Activated effector memory CD4-positive, alpha-beta T cell treated with Interleukin-2 at 50 U/mL for 16 hours (primary cell): Measurements from ENCODE around the gene R3HDML.
A peak's percentile ranks its signal among the peaks of the same experiment; 100 is the strongest.

Experiments used
- DNase-seq: peaks from one replicate; pipeline ENCODE4 v3.0.0-alpha.2; 2020

R3HDML gene

DNA sequence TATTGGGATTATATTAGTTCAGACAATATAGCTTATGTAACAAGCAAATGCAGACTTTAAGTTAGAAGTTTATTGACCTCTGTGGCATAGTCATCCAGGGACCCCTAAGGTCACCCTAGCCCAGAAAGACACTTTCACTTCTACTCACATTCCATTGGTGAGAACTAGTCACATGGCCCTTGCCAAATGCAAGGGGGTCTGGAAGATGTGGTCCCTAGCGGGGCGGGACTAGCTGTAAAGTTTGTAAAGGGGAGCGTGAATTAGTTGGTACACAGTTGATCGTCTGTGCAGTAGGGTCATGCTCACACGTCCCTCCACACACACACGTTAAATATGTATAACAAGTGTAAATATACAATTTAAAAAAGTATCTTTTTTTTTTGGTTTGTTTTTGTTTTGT is 27.9 kb downstream of the R3HDML start:
- DNase-seq = no peak

DNA sequence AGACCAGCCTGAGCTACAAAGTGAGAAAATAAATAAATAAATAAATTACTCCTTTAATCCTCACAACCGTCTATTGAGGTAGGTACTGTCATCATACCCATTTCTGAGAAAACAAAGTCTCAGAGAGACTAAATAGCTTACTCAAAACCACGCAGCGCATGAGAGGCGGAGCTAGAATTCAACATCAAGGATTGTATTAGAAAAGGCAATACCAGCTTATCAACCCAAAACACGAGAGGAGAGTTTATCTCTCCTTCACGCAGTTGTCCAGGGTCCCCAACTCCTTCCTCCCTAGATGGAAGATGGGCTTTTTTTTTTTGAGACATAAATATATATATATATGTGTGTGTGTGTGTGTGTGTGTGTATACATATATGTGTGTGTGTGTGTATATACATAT is 30.9 kb downstream of the R3HDML start:
- no peak for DNase-seq

DNA sequence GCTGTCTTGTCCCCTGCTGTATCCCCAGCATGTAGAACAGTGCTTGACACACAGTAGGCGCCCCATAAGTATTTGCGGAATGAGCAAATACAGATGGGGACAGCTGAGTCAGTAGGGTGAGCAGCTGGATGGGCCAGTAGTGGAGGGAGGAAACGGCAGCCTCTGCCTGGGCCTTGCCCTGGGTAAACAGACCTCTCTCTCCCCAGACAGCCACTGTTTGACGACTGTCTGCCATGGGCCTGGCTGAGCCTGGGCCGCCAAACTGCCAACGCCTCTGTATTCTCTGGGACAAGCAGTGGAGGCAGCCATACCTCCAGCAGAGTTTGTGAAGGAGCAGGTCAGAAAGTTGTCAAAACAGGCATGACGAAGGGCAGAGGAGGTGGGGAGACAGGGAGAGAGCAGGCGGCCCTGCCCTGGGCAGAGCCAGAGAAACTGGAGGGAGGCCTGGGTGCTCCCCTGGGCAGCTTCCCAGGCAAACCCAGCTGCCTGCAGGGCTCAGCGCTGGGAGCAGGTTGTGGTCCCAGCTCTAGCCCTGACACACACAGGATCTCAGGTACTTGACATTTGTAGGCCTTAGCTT is 33.9 kb downstream of the R3HDML start:
- DNase-seq = no peak

DNA sequence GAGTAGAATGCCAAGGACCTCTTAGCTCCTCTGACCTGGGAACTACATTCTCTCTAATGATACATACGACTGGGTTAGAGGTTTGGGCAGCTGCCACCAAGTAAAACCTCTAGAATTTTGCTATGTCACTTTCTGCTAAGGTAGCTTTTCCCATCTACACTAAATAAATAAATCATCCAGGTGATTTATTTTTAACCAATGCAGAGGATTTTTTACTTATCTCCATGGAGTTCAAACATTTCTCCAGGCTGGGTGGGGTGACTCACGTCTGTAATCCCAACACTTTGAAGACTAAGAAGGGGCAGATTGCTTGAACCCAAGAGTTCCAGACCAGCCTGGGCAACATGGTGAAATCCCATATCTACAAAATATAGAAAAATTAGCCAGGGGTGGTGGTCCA is 45.8 kb downstream of the R3HDML start:
- DNase-seq = no peak

DNA sequence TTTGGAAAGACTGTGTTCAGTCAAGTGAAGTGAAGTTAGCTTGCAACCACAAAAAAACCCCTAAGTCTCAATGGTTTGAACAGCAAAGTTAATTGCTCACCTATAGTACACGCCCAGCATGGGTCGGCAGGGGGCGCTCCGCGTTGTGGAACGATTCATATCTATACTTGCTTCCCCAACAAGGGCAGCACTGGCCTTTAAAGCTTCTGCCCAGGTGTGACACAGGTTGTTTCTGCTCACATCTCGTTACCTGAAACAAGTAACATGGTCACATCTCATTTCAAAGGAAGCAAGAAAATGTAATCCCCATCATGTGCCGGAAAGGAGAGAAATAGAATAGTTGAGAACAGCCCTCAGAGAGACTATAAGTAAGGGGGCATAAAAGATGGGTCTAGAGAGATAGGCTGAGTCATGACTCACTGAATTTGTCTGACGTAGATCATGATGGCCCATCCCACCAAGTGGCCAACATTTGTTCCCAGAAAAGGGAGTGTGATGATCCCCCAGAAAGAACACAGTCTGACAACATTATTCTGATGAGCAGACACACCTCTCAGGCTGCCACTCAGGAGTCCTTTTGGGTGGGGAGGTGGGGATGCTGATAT is 47.7 kb downstream of the R3HDML start:
- peak; percentile 68 for DNase-seq

DNA sequence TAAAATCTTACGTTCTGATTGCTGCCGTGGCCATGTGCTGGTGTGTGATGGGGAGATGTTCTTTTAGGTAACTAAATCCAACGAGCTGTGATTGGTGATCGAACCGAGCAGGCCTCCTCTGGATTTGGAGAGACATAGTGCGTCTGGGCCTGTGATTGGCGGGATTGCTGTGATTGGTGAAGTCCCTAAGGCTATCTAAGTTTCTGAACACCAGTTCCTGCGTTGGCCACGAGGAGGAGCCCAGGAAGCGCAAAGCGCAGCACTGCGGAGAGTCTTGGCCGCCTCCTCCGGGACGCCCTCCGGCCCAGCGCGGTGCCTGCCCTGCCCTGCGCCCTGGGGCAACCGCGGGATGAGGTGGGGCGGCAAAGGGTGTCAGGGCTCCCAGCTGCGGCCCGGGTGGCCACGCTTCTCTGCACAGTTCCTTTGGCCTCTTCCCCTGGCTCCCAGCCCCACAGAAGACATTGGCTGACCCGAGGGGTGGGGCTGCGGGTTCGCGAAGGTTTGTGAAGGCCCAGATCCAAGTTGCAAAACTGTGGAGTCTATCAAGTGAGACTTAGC is 51.7 kb downstream of the R3HDML start:
- peak; percentile 35 for DNase-seq

DNA sequence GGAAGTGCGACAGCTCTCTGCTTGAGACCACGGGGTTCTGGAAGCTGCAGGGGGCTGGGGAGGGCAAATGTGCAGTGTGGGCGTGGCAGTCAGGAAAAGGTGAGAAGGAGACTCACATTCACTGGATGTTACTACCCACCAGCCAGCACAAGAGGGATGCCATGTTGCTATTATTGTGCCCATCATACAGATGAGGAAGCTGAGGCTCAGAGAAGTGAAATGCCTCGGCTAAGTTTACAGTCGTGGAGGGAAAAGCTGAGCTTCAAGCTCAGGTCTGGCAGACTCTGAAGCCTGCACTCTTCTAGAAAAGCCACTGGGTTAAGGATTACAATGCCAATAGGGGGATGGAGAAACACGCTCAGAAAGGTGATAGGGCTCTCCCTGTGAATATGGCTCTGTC is 53.0 kb downstream of the R3HDML start:
- no peak for DNase-seq

DNA sequence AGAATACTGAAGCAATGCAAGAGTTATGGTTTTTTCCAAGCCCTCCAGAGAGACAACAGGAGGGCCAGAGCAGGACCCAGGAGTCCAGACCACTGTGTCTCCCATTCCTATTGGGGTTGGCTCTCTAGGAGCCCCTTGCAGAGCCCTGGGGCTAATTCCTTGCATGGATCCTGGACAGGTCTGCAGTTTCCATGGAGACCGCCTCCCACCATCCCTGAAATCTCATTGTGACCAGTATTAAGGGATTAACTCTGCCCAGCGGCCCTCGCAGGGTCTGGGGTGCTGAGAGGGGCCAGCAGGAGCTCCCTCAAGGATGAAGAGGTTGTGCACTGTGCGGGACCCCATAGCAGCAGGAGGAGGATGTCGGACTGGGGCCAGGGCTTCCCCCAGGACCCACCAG is 53.4 kb downstream of the R3HDML start:
- DNase-seq = no peak

DNA sequence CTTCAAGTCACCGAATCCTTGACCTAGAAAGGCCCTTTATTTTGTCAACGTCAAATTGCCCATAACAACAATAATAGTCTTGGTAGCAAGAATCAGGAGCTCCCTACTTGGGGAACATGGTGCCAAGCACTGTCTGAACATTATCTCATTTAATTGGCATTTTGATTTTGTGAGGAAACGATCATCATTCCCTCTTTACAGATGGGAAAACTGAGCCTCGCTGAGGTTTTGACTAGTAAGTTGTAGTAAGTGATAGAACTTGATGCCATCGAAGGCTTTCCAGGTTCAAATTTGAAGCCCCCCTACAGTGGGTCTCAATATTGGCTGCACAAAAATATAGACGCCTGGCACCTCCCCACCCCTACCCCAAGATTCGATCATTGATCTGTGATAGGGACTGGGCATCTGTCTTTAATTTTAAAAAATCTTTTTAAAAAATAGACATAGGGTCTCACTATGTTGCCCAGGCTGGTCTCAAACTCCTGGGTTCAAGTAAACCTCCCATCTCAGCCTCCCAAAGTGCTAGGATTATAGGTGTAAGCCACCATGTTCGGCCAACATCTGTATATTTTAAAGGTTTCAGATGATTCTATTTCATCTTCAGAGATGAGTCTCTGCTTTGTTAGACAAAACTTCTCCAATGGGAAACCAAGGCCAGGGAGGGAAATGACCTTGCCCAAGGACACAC is 55.4 kb downstream of the R3HDML start:
- no peak for DNase-seq

DNA sequence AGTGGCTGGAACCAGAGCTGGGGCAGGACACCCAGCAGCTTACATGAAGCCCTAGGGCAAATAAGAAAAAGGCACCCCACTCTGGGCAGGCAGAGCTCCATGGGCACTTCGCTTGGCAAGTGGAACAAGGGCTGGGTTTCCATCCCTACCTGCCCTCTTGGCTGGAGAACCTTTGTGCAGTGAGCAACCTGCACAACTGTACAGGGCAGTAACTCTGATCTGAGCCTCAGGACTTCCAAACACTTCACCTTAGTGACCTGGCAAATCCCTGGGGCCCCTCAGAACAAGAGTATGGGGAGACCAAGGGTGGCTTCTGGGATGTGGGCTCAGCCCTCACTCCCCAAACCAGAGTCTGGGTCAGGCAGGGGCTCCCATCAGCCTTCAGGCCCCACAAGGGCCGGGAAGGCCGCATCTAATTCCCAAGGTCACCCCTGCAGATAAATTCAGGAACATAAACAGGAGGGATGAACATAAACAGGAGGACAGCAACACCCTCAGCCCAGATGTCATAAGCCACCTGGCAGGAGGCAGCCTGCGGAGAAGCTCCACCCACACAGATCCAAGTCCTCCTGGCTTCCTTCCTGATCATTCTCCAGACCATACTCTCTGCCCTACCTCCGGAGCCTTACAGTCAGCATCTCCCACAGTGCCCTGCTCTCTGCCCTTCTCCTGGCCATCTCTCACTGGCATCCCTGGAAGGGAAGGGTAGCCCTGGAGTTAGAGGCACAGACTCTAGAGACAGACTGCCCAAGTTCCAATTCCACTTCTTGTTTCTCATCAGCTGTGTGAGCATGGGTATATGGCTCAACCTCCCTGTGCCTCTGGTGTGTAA is 56.1 kb downstream of the R3HDML start:
- no peak for DNase-seq

DNA sequence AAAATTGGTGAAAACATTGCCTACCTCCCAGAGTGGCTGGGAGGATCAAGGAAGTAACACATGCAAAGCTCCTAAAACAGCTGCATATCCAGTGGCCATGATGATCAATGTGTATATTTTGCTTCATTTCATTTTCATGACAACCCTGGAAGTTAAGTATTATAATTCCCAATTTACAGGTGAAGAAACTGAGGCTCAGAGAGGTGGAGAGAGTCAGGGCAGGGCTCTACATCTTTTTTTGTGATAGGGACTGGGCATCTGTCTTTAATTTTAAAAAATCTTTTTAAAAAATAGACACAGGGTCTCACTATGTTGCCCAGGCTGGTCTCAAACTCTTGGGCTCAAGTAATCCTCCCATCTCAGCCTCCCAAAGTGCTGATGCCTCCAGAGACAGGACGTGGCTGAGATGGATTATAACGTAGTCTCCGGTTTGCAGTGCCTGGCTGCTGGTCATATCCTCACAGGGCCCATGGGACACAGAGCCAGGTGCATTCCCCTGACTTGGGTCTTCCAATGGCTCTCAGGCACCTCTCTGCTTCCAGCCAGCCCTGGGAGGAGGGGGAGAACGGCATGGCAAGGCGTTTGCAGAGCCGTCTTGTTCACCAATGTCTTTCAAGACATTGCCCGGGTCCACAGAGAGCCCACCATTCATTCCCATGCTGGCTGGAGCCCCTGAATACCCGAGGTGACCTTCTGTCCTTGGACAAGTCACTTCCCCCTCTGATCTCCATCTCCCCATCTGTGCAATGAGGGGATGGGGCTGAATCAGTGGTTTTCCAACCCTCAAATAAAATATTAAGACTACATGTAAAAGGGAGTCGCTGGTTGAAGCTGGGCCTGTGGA is 57.0 kb downstream of the R3HDML start:
- DNase-seq = no peak

DNA sequence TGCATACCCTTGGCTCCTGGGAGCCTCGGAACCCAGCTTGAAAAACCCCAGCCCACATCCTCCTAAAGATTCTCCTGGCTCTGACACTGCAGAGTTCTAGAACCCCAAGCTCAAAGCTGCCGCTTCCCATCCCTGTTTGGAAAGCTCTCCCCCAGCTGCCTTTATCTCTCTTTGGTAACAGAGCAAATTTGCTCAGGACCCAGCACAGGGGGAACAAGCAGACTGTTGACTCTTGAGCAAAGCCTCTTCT is 57.5 kb downstream of the R3HDML start:
- DNase-seq = no peak

DNA sequence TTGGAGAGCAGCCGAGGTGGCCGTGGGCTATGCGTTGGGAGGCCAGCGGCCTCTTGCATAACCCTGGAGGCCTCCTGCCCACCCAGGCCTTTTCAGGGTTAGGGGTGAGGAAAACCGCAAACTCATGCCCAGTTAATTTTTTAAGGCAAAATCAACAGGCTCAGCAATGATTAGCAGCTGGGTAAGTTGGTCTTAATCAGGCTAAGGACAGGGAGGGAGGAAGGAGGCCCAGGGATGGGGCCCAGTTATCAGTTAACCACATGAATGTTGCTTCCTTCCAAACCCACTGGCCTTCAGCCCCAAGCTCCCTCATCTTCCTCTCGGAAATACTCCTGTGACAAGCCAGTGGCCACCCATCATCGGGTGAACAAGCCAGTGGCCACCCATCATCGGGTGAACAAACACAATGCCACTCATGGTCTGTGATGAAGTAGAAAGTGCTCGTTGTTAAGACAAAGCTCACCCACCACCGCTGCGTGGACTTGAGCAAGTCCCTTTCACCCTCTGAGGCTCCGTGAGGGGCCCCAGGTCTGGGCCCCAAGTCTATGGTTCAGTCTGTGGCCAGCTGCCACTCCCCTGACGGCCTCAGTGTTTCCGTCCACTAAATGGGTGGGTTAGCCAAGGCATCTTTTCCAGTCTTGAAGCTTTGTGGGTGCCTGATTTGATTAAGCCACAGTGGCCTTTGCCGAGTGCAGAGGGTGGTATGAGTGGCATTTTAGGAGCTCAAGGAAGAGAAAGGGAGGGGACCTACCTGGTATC is 58.0 kb downstream of the R3HDML start:
- DNase-seq = no peak

DNA sequence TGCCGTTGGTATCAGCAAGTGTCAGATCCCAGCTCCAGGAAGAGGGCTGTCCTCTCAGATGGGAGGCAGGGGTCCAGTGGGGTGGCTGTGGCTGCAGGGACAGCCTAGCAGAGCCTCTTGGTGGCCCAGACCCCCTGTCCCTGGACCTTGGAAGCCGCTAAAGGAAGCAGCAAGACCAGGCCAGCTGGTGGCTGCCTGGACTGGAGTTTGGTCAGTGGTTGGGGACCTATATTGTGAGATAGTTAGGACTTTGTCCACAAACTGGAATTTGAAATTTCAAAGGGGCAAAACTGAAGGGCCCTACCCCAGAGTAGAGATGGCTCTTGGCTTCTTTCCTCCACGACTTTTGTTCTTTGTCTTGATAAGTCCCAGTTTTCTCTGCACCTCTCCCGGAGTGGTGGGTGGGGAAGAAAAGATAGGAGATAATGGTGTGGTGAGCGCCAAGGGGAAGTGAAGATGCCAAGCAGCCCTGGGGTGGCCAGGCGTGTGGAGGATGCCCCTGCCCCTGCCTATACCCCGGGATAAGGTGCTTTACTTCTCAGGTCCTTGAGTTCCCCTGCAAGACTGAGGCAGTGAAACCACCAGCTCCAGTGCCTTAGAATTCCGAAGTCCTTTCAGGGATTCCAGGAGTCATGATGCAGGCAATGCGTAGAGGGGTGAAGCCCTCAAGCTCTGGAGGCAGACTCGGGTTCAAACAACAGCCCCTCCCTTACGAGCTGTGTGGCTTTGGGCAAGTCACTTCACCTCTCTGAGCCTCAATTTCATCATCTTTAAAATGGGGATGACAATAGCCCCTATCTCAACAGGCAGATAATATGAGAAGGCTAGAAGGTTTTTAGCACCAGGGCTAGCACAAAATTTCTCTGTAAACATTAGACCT is 58.9 kb downstream of the R3HDML start:
- no peak for DNase-seq

DNA sequence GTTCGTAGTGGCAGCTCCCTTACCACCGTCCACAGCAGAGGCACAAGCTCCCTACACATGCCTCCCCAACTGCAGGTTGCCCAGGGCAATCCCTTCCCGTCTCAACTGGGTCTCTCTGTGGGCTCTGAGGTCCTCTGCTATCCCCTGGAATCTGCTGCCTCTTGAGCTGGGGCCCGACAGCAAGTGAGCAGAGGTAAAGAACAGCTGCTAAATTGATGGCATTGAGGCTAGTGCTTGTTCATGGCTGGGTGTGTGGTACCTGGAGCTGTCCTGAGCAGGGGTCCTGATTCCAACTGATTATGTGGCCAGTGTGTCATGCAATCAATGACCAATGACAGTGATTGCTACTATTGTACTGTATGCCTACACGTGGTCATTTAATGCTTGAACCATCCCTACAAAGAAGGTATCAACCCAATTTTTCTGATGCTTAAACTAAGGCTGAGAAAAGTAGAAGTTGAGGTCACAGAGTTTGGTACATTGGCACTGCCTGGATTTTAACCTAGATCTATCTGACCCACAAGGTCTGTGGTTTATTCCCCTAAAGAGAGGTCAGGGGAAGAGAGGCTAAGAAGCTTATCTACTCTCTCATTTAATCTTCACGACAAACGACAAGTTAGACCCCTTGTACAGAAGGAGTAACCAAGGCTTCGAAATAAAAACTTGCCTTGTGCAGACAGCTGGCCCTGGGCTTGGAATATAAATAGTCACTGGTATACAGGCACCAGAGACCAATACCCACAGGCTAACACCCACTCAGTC is 59.7 kb downstream of the R3HDML start:
- DNase-seq = no peak

DNA sequence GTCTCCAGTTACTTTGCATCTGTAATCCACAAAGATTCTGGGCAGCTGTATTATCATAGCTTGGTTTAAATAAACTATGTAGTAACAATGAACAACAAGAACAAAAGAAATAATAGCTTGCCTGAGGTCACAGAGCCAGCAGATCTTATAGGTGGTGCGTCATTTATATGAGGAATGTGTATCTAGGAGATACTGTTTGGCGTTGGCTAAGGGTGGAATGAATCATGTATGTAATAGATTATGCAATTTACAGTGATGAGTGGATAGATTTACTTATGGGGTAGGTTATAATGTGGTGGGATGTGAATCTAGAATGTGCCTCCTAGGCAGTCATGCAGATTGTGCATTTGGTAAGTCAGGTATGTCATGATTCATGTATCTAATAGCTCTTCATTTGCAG is 61.5 kb downstream of the R3HDML start:
- no peak for DNase-seq

DNA sequence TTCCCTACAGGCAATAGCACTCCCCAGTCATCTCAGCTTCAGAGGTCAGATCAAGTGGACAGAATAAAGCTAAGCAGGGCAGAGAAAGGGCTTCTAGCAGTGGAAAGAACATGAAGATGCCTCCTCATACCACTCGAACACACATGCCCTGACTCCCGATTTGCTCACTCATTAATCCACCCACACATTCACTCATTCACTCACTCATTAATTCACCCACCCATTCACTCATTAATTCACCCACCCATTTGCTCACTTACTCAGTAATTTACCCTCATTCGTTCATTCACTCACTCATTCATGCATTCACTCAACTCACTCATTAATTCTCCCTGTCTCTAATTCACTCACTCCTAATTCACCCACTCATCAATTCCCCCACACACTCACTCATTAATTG is 62.6 kb downstream of the R3HDML start:
- no peak for DNase-seq

DNA sequence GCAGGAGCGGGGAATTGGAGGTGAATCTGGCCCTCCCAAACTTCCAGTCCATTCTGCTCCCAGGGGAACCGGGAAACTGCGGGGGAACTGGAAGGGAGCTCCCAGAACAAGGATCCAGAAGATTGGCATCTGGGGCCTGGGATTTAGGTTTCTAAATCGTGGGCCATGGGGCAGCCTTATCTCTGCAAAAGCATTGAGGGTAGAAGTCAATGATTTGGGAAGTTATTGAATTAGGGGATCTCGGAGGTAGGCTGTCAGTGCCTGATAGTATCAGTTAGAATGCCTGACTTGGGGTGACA is 63.8 kb downstream of the R3HDML start:
- no peak for DNase-seq
